ENCODE data around the gene DOCK9.

- TF ChIP-seq EZH2 (IDR thresholded peaks at IDR 0.05; ENCODE audit: insufficient read depth, low read length) = no peak
- TF ChIP-seq, protein P1, sequence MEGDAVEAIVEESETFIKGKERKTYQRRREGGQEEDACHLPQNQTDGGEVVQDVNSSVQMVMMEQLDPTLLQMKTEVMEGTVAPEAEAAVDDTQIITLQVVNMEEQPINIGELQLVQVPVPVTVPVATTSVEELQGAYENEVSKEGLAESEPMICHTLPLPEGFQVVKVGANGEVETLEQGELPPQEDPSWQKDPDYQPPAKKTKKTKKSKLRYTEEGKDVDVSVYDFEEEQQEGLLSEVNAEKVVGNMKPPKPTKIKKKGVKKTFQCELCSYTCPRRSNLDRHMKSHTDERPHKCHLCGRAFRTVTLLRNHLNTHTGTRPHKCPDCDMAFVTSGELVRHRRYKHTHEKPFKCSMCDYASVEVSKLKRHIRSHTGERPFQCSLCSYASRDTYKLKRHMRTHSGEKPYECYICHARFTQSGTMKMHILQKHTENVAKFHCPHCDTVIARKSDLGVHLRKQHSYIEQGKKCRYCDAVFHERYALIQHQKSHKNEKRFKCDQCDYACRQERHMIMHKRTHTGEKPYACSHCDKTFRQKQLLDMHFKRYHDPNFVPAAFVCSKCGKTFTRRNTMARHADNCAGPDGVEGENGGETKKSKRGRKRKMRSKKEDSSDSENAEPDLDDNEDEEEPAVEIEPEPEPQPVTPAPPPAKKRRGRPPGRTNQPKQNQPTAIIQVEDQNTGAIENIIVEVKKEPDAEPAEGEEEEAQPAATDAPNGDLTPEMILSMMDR (IDR thresholded peaks at IDR 0.05; ENCODE audit: insufficient read depth, low read depth, low read length) = no peak
Measured at GRCh38 chr13:98755729-98756128, 222.1 kb downstream of the DOCK9 start.
